GM12864 (cell line): ENCODE results near the gene AGRN.

Source experiments
- DNase-seq: peaks from one replicate; pipeline ENCODE4 v3.0.0-alpha.2; 2011; ENCODE audit warnings: low read depth
- H3K4me3 ChIP-seq: 2 replicates; pipeline ENCODE4 v1.5.1; 2011; ENCODE audit warnings: mild to moderate bottlenecking, low read depth, low read length, control low read depth
- CTCF ChIP-seq: IDR thresholded peaks from 2 replicates; pipeline ENCODE4 v1.5.1; 2011; ENCODE audit warnings: low read depth, mild to moderate bottlenecking, moderate library complexity, low read length, control low read depth, inconsistent platforms; ENCODE audit errors: missing control alignments

The AGRN gene

DNA sequence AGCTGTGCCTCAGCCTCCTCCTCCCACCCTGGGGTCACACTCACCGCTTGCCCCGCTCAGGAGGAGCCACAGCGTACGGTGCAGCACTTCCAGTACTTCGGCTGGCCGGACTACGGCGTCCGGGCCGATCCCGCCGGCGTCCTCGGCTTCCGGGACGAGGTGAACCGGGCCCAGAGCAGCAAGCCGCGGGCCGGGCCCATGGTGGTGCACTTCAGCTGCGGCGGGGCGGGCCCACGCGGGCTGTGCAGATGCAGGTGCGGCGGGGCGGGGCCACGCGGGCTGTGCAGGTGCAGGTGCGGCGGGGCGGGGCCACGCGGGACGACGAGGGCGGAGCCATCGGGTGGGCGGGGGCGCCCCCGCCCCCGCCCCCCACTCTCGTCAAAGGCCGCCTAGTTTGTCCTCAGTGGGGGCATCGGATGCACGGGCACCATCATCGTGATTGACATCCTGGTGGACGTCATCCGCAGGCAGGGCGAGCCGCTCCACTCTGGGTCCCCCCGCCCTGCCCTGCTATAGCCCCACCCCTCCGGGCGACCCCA is 48.7 kb downstream of the AGRN start:
- DNase-seq = no peak
- peak overlapping the region; percentile 37 for H3K4me3 ChIP-seq

DNA sequence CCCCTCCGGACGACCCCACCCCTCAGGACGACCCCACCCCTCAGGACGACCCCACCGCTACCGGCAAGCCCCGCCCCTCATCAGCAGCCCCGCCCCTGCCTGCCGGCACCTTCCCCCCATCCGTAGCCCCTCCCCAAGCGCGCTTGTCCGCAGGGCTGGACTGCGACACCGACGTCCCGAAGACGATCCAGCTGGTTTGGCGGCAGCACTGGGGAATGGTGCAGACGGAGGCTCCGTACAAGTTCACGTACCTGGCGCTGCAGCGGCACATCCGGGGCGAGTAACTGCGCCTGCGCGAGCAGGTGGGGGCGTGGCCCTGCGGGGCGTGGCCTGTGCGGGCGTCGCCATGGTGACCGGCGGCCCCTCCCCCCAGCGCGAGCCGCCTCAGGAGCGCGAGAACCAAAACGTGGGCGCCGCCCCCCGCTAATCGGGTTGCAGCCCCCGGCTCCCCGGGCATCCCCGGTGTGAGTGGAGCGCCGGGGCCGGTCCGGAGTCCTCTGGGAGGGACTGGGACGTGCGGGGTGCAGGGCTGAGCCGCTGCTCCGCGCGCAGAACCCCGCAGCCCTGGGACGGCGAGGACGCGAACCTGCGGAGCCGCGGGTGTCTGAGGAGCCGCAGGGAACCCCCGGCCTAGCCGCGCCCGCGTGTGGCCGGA is 49.3 kb downstream of the AGRN start:
- peak; percentile 46 for DNase-seq
- TF ChIP-seq CTCF = no peak
- H3K4me3 ChIP-seq = peak overlapping the region; percentile 60

More for the DNA sequence above, 48.7 kb downstream of the AGRN start:
- no peak for TF ChIP-seq CTCF

- TF ChIP-seq CTCF = no peak
- peak overlapping the region; percentile 4; the same call in 1 of the 2 replicates for H3K4me3 ChIP-seq
- DNase-seq = no peak
These were observed 50.1 kb downstream of the AGRN start for GRCh38 chr1:1069711-1070676.

DNA sequence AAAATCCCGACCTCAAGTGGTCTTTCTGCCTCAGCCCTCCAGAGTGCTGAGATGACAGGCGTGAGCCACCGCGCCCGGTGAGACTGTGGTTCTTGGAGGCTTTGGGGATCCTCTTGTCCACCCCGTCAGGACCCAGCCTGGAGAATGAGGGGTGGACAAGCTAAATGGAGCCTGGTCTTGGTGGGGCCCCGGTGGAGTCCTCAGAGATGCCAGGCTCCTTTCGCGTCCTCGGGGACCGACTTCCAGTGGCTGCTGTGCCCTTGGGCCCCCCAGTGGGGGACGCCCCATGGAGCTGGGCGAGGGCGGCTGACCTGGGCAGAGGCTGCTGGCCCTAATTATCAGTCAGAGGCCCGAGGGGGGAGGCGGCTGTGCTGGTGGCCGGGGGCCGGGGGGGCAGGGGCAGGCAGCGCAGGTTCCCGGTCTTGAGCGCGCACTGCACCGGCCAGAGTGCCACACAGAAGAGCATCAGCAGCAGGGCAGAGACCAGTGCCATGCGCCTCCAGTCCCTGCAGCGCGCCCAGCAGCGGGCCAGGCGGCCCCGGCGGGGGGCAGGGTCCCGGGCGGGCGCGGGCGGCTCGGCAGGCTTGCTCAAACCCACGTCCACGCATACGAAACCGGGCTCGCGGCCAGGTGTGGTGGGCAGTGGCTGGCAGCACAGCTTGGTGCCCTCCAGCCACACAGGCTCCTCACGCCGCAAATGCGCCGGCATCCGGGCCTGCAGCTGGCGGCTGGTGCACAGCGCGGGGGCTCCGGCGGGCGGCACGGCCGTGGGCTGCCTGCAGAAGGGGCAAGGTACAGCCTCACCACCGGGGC is 51.8 kb downstream of the AGRN start:
- no peak overlapping the region for H3K4me3 ChIP-seq
- TF ChIP-seq CTCF = no peak

DNA sequence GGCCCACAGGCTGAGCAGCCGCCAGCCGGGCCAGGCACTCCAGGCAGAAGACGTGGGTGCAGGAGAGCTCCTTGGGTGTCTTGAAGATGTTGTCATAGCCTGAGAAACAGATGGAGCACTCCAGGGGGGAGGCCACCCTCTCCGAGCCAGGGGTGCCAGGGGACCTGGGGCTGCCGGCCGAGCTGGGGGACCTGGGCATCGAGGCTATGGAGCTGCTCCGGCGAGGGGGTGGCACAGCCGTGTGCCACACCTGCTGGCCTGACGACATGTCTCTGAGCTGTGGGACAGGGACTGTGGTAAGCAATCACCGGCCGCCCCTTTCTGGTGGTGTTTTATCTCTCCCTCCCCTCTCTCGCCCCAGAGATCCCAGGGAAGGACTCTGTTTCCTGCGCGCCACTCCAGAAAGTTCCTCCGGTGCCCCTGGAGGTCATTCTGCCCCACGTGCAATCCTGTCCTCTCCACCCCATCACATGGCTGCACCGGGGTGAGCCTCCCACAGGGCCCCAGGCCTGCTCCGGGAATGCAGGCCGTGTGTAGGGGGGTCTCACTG is 52.5 kb downstream of the AGRN start:
- no peak overlapping the region for H3K4me3 ChIP-seq
- TF ChIP-seq CTCF = no peak
- no peak for DNase-seq

More for the DNA sequence above, 51.8 kb downstream of the AGRN start:
- no peak for DNase-seq
